ENCODE data around the gene ZNF366. TPM values are rescaled to one million over a fixed set of nuclear protein-coding genes. Genes with fewer than 3 reads are reported as not detected.
A peak's percentile ranks its signal among the peaks of the same experiment; 100 is the strongest.

The ZNF366 gene
- polyA plus RNA-seq, 6 donors from 2014 or later = not detected

GRCh38 chr5:72511774-72512592, 4.8 kb upstream of the ZNF366 start:
- no peak for ATAC-seq (ENCODE audit: low read depth in 2 of 2)
- no peaks in the 10 kb centered on the region for H3K36me3 Mint-ChIP-seq
- H3K9me3 Mint-ChIP-seq = no peaks in the 10 kb centered on the region
- H3K4me3 Mint-ChIP-seq = no peak overlapping the region
- H3K27ac Mint-ChIP-seq = no peak overlapping the region
- DNase-seq = no peak
- H3K4me1 Mint-ChIP-seq = peaks cover 22 to 38% (median 37%) of the 10 kb centered on the region in 3 donors
- peaks cover 0 to 8% (median 4%) of the 10 kb centered on the region in 3 donors for H3K27me3 Mint-ChIP-seq

- no peaks in the 10 kb centered on the region for H3K9me3 Mint-ChIP-seq
- H3K27me3 Mint-ChIP-seq = peaks cover 0 to 8% (median 4%) of the 10 kb centered on the region in 3 donors
- no peak overlapping the region for H3K4me3 Mint-ChIP-seq
- DNase-seq = no peak
- no peak for ATAC-seq (ENCODE audit: low read depth in 2 of 2)
- H3K36me3 Mint-ChIP-seq = no peaks in the 10 kb centered on the region
- no peak overlapping the region for H3K27ac Mint-ChIP-seq
- peaks cover 23 to 44% (median 44%) of the 10 kb centered on the region in 3 donors for H3K4me1 Mint-ChIP-seq
Observed at GRCh38 chr5:72511366-72511765, 4.2 kb upstream of the ZNF366 start.

GRCh38 chr5:72510610-72511181, 3.5 kb upstream of the ZNF366 start:
- no peak for ATAC-seq (ENCODE audit: low read depth in 2 of 2)
- H3K4me3 Mint-ChIP-seq = no peak overlapping the region
- H3K27ac Mint-ChIP-seq = peak overlapping the region in 1 of 6 donors; percentile 33
- peaks cover 0 to 8% (median 4%) of the 10 kb centered on the region in 3 donors for H3K27me3 Mint-ChIP-seq
- no peaks in the 10 kb centered on the region for H3K9me3 Mint-ChIP-seq
- H3K36me3 Mint-ChIP-seq = no peaks in the 10 kb centered on the region
- DNase-seq = no peak
- peaks cover 23 to 46% (median 44%) of the 10 kb centered on the region in 3 donors for H3K4me1 Mint-ChIP-seq

GRCh38 chr5:72509401-72509800, 2.2 kb upstream of the ZNF366 start:
- Mint-ChIP-seq H3K27ac (peak overlapping the region in 1 of 6 donors; percentile 10), H3K4me3 (no peak overlapping the region), H3K4me1 (peaks cover 23 to 46% (median 46%) of the 10 kb centered on the region in 3 donors), H3K27me3 (peaks cover 0 to 8% (median 4%) of the 10 kb centered on the region in 3 donors), H3K36me3 (no peaks in the 10 kb centered on the region), H3K9me3 (no peaks in the 10 kb centered on the region)
- DNase-seq (no peak), ATAC-seq (ENCODE audit: low read depth in 2 of 2) (no peak)

- peak overlapping the region in 2 of 8 donors; percentile 53 to 61 for H3K4me3 Mint-ChIP-seq
- DNase-seq (peak; percentile 64), ATAC-seq (ENCODE audit: low read depth in 2 of 2) (peak; percentile 98)
- H3K27ac Mint-ChIP-seq = peak overlapping the region; percentile 28 to 82 (median 52)
- H3K9me3 Mint-ChIP-seq = no peaks in the 10 kb centered on the region
- H3K27me3 Mint-ChIP-seq = peaks cover 3 to 8% (median 4%) of the 10 kb centered on the region in 3 donors
- H3K4me1 Mint-ChIP-seq = peaks cover 23 to 46% (median 46%) of the 10 kb centered on the region in 3 donors
- H3K36me3 Mint-ChIP-seq = no peaks in the 10 kb centered on the region
Observed at GRCh38 chr5:72508241-72509170, 1.3 kb upstream of the ZNF366 start.

GRCh38 chr5:72507907-72508238, 663 bp upstream of the ZNF366 start:
- H3K36me3 Mint-ChIP-seq = no peaks in the 10 kb centered on the region
- peaks cover 23 to 46% (median 46%) of the 10 kb centered on the region in 3 donors for H3K4me1 Mint-ChIP-seq
- peak overlapping the region in 3 of 8 donors; percentile 15 to 61 (median 53) for H3K4me3 Mint-ChIP-seq
- ATAC-seq (ENCODE audit: low read depth in 2 of 2) (no peak), DNase-seq (no peak)
- H3K9me3 Mint-ChIP-seq = no peaks in the 10 kb centered on the region
- H3K27ac Mint-ChIP-seq = peak overlapping the region in 4 of 6 donors; percentile 6 to 82 (median 32)
- H3K27me3 Mint-ChIP-seq = peaks cover under 1 to 8% (median 5%) of the 10 kb centered on the region in 3 donors

GRCh38 chr5:72506158-72506549, 1.1 kb downstream of the ZNF366 start:
- ATAC-seq (ENCODE audit: low read depth in 2 of 2) = no peak
- H3K27me3 Mint-ChIP-seq = peaks cover 0 to 5% (median 0%) of the 10 kb centered on the region in 3 donors
- DNase-seq = no peak

GRCh38 chr5:72505539-72506157, 1.6 kb downstream of the ZNF366 start:
- no peaks in the 10 kb centered on the region for H3K36me3 Mint-ChIP-seq
- ATAC-seq (ENCODE audit: low read depth in 2 of 2) = no peak
- H3K9me3 Mint-ChIP-seq = no peaks in the 10 kb centered on the region
- DNase-seq = no peak
- peaks cover 23 to 39% (median 37%) of the 10 kb centered on the region in 3 donors for H3K4me1 Mint-ChIP-seq
- no peak overlapping the region for H3K27ac Mint-ChIP-seq
- H3K27me3 Mint-ChIP-seq = peaks cover 0 to 5% (median 0%) of the 10 kb centered on the region in 3 donors
- H3K4me3 Mint-ChIP-seq = no peak overlapping the region

More at GRCh38 chr5:72506158-72506549, 1.1 kb downstream of the ZNF366 start:
- H3K9me3 Mint-ChIP-seq = no peaks in the 10 kb centered on the region
- H3K4me1 Mint-ChIP-seq = peaks cover 23 to 44% (median 42%) of the 10 kb centered on the region in 3 donors
- no peak overlapping the region for H3K27ac Mint-ChIP-seq
- no peaks in the 10 kb centered on the region for H3K36me3 Mint-ChIP-seq
- no peak overlapping the region for H3K4me3 Mint-ChIP-seq

- peaks cover 23 to 35% (median 35%) of the 10 kb centered on the region in 3 donors for H3K4me1 Mint-ChIP-seq
- no peaks in the 10 kb centered on the region for H3K9me3 Mint-ChIP-seq
- no peak overlapping the region for H3K4me3 Mint-ChIP-seq
- H3K36me3 Mint-ChIP-seq = no peaks in the 10 kb centered on the region
- DNase-seq (no peak), ATAC-seq (ENCODE audit: low read depth in 2 of 2) (no peak)
- H3K27me3 Mint-ChIP-seq = peaks cover 0 to 5% (median 5%) of the 10 kb centered on the region in 3 donors
- H3K27ac Mint-ChIP-seq = no peak overlapping the region
Observed at GRCh38 chr5:72505016-72505415, 2.2 kb downstream of the ZNF366 start.

GRCh38 chr5:72503888-72504491, 3.2 kb downstream of the ZNF366 start:
- no peak overlapping the region for H3K4me3 Mint-ChIP-seq
- H3K27ac Mint-ChIP-seq = peak overlapping the region in 1 of 6 donors; percentile 32
- H3K9me3 Mint-ChIP-seq = no peaks in the 10 kb centered on the region
- no peak for ATAC-seq (ENCODE audit: low read depth in 2 of 2)
- peaks cover 0 to 12% (median 6%) of the 10 kb centered on the region in 3 donors for H3K27me3 Mint-ChIP-seq
- H3K4me1 Mint-ChIP-seq = peaks cover 18 to 29% (median 28%) of the 10 kb centered on the region in 3 donors
- no peaks in the 10 kb centered on the region for H3K36me3 Mint-ChIP-seq
- no peak for DNase-seq

GRCh38 chr5:72501488-72501887, 5.7 kb downstream of the ZNF366 start:
- H3K27ac Mint-ChIP-seq = no peak overlapping the region
- no peak for ATAC-seq (ENCODE audit: low read depth in 2 of 2)

GRCh38 chr5:72499730-72500129, 7.5 kb downstream of the ZNF366 start:
- H3K27me3 Mint-ChIP-seq = peaks cover 0 to 21% (median 18%) of the 10 kb centered on the region in 3 donors
- no peak overlapping the region for H3K4me3 Mint-ChIP-seq
- no peaks in the 10 kb centered on the region for H3K9me3 Mint-ChIP-seq
- no peaks in the 10 kb centered on the region for H3K36me3 Mint-ChIP-seq
- no peak overlapping the region for H3K27ac Mint-ChIP-seq
- H3K4me1 Mint-ChIP-seq = no peaks in the 10 kb centered on the region
- ATAC-seq (ENCODE audit: low read depth in 2 of 2) = no peak
- DNase-seq = no peak

More at GRCh38 chr5:72501488-72501887, 5.7 kb downstream of the ZNF366 start:
- no peak for DNase-seq
- peaks cover 0 to 4% (median 3%) of the 10 kb centered on the region in 3 donors for H3K4me1 Mint-ChIP-seq
- H3K9me3 Mint-ChIP-seq = no peaks in the 10 kb centered on the region
- no peak overlapping the region for H3K4me3 Mint-ChIP-seq
- no peaks in the 10 kb centered on the region for H3K36me3 Mint-ChIP-seq
- H3K27me3 Mint-ChIP-seq = peaks cover 0 to 21% (median 18%) of the 10 kb centered on the region in 3 donors

All from naive B cell (primary cell).